ENCODE measurements around the gene POLR1G.

- TF ChIP-seq GATA3 (IDR thresholded peaks at IDR 0.05; ENCODE audit: low read depth, low read length) (no peak), GATA2 (IDR thresholded peaks at IDR 0.05; ENCODE audit: low read depth, low read length) (no peak)
Measured at GRCh38 chr19:45448887-45449299, 42.4 kb downstream of the POLR1G start.

Data from SH-SY5Y (cell line).